HepG2 (cell line): Measurements from ENCODE around the gene METRN. TPM values are rescaled to one million over a fixed set of nuclear protein-coding genes. Genes with fewer than 3 reads are reported as not detected.

Source experiments
- HNRNPK ChIP-seq: fragments of 200-400 bp; formaldehyde crosslinking; IDR thresholded peaks from 2 replicates; pipeline ENCODE4 v1.6.1; 2018; ENCODE audit warnings: low read length, low read depth, moderate library complexity, mild to moderate bottlenecking; ENCODE audit not compliant: poor library complexity, severe bottlenecking
- HNRNPLL ChIP-seq: fragments of 200-400 bp; formaldehyde crosslinking; IDR thresholded peaks from 2 replicates; pipeline ENCODE4 v1.6.1; 2017; ENCODE audit warnings: mild to moderate bottlenecking, low read depth, low read length; ENCODE audit not compliant: poor library complexity, severe bottlenecking
- HOXA3 ChIP-seq: sonication (generic); formaldehyde crosslinking; IDR thresholded peaks from 2 replicates; pipeline ENCODE4 v1.5.0; 2020; ENCODE audit warnings: missing genetic modification reagents
- MYC ChIP-seq: sonication (generic); formaldehyde crosslinking; IDR thresholded peaks from 2 replicates; pipeline ENCODE4 v1.9.0; 2021; ENCODE audit warnings: missing genetic modification reagents, borderline replicate concordance
- NR2F1 ChIP-seq, 2 experiments: fragments of 450-650 bp in 1 of 2; formaldehyde crosslinking in 1 of 2; IDR thresholded peaks; 2 replicates each; pipeline versions ENCODE4 v1.5.0 to v1.6.1; 2016 to 2020; ENCODE audit warnings: mild to moderate bottlenecking in 1 of 2, missing compliant biosample characterization in 1 of 2, missing genetic modification reagents in 1 of 2, moderate library complexity in 1 of 2
- POLR2G ChIP-seq: fragments of 200-400 bp; formaldehyde crosslinking; IDR thresholded peaks from 2 replicates; pipeline ENCODE4 v1.6.1; 2018; ENCODE audit warnings: mild to moderate bottlenecking, low read depth, low read length, moderate library complexity
- REXO4 ChIP-seq: sonication (generic); formaldehyde crosslinking; IDR thresholded peaks from 2 replicates; pipeline ENCODE4 v1.8.0; 2022; ENCODE audit warnings: missing genetic modification reagents, mild to moderate bottlenecking, borderline replicate concordance
- RFX3 ChIP-seq: IDR thresholded peaks from 2 replicates; pipeline ENCODE4 v1.6.1; 2016; ENCODE audit warnings: missing biosample characterization, missing genetic modification reagents
- RFXANK ChIP-seq: IDR thresholded peaks from 2 replicates; pipeline ENCODE4 v1.6.1; 2016
- TOPORS ChIP-seq: sonication (generic); formaldehyde crosslinking; IDR thresholded peaks from 2 replicates; pipeline ENCODE4 v1.8.0; 2023; ENCODE audit warnings: mild to moderate bottlenecking, missing genetic modification reagents
- YEATS4 ChIP-seq: sonication (generic); formaldehyde crosslinking; IDR thresholded peaks from 2 replicates; pipeline ENCODE4 v1.4.0; 2020; ENCODE audit warnings: missing genetic modification reagents, borderline replicate concordance
- ZBTB1 ChIP-seq: sonication (generic); formaldehyde crosslinking; IDR thresholded peaks from 2 replicates; pipeline ENCODE4 v1.4.0; 2020; ENCODE audit warnings: missing genetic modification reagents, borderline replicate concordance
- ZNF180 ChIP-seq: sonication (generic); formaldehyde crosslinking; IDR thresholded peaks from 2 replicates; pipeline ENCODE4 v1.4.0; 2020; ENCODE audit warnings: low read depth, missing genetic modification reagents, borderline replicate concordance
- ZNF546 ChIP-seq: sonication (generic); formaldehyde crosslinking; conservative IDR thresholded peaks from 2 replicates; pipeline ENCODE4 v1.8.1; 2023; ENCODE audit warnings: mild to moderate bottlenecking, missing genetic modification reagents
- ZNF589 ChIP-seq: sonication (generic); formaldehyde crosslinking; conservative IDR thresholded peaks from 2 replicates; pipeline ENCODE4 v1.8.0; 2022; ENCODE audit warnings: mild to moderate bottlenecking, moderate library complexity, missing genetic modification reagents
- ZNF747 ChIP-seq: sonication (generic); formaldehyde crosslinking; IDR thresholded peaks from 2 replicates; pipeline ENCODE4 v1.8.1; 2023; ENCODE audit warnings: missing genetic modification reagents, mild to moderate bottlenecking, borderline replicate concordance
- ZNF841 ChIP-seq: sonication (generic); formaldehyde crosslinking; IDR thresholded peaks from 2 replicates; pipeline ENCODE4 v1.8.1; 2023; ENCODE audit warnings: missing genetic modification reagents, borderline replicate concordance
- polyA plus RNA-seq, 8 experiments: library from polyadenylated mRNA; depleted of rRNA in 3 of 8; stranded (reverse) in 7 of 8; unstranded in 1 of 8; fragments of >200 nt; fragmentation: Illumina TruSeq in 4 of 8; extraction: Trizol in 4 of 8; gene quantifications; 2 replicates each; pipeline versions ENCODE4 v1.2.1 to v1.2.3, GENCODE V29; 2011 to 2016; ENCODE audit warnings: low read depth in 4 of 8, missing spikeins in 1 of 8, mixed read lengths in 1 of 8; ENCODE audit not compliant: insufficient read depth in 1 of 8
- total RNA-seq, 5 experiments: library from RNA; depleted of rRNA; stranded (reverse); fragments of >200 nt; fragmentation: Illumina TruSeq; extraction: Trizol; gene quantifications; 2 replicates each; pipeline ENCODE4 v1.2.3, GENCODE V29; 2016; ENCODE audit warnings: low read depth in 1 of 5
- TF ChIP-seq, protein P1 (sequence below): sonication (generic); formaldehyde crosslinking; IDR thresholded peaks from 2 replicates; pipeline ENCODE4 v1.4.0; 2020; ENCODE audit warnings: missing genetic modification reagents
- TF ChIP-seq, protein P2 (sequence below): sonication (generic); formaldehyde crosslinking; IDR thresholded peaks from 2 replicates; pipeline ENCODE4 v1.5.0; 2020; ENCODE audit warnings: missing genetic modification reagents
- TF ChIP-seq, protein P3 (sequence below): sonication (generic); formaldehyde crosslinking; IDR thresholded peaks from 2 replicates; pipeline ENCODE4 v1.9.0; 2022; ENCODE audit warnings: missing genetic modification reagents, mild to moderate bottlenecking, borderline replicate concordance
- TF ChIP-seq, protein P4 (sequence below): sonication (generic); formaldehyde crosslinking; IDR thresholded peaks from 2 replicates; pipeline ENCODE4 v1.8.0; 2023; ENCODE audit warnings: mild to moderate bottlenecking, missing genetic modification reagents
- TF ChIP-seq, protein P5 (sequence below): sonication (generic); formaldehyde crosslinking; IDR thresholded peaks from 2 replicates; pipeline ENCODE4 v1.4.0; 2020; ENCODE audit warnings: mild to moderate bottlenecking, missing genetic modification reagents

METRN gene
- total and polyA plus RNA-seq, 2 of the 13 experiments (the other 11 are each of a cell fraction or from before 2014, with no cell fraction given) = 25.5 to 46.1 TPM

DNA sequence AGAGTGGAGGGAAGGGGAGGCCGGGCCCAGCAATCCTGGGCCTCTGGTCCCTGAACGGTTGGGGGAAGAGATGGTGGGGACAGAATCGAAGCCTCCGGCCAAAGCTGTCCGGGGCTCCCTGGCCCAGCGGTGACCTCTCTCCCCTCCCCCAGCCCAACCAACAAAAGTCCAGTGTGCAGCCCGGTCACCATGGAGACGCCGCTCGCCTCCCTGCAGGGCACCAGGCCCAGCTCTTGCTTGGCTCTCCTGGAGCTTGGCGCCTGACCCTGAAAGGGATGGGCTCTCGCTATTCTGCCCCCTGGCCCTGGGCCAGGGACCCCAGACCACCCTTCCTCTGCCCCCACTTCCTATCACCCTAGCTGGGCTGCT, 1.3 kb downstream of the METRN start (continued):
- TF ChIP-seq, protein P1, sequence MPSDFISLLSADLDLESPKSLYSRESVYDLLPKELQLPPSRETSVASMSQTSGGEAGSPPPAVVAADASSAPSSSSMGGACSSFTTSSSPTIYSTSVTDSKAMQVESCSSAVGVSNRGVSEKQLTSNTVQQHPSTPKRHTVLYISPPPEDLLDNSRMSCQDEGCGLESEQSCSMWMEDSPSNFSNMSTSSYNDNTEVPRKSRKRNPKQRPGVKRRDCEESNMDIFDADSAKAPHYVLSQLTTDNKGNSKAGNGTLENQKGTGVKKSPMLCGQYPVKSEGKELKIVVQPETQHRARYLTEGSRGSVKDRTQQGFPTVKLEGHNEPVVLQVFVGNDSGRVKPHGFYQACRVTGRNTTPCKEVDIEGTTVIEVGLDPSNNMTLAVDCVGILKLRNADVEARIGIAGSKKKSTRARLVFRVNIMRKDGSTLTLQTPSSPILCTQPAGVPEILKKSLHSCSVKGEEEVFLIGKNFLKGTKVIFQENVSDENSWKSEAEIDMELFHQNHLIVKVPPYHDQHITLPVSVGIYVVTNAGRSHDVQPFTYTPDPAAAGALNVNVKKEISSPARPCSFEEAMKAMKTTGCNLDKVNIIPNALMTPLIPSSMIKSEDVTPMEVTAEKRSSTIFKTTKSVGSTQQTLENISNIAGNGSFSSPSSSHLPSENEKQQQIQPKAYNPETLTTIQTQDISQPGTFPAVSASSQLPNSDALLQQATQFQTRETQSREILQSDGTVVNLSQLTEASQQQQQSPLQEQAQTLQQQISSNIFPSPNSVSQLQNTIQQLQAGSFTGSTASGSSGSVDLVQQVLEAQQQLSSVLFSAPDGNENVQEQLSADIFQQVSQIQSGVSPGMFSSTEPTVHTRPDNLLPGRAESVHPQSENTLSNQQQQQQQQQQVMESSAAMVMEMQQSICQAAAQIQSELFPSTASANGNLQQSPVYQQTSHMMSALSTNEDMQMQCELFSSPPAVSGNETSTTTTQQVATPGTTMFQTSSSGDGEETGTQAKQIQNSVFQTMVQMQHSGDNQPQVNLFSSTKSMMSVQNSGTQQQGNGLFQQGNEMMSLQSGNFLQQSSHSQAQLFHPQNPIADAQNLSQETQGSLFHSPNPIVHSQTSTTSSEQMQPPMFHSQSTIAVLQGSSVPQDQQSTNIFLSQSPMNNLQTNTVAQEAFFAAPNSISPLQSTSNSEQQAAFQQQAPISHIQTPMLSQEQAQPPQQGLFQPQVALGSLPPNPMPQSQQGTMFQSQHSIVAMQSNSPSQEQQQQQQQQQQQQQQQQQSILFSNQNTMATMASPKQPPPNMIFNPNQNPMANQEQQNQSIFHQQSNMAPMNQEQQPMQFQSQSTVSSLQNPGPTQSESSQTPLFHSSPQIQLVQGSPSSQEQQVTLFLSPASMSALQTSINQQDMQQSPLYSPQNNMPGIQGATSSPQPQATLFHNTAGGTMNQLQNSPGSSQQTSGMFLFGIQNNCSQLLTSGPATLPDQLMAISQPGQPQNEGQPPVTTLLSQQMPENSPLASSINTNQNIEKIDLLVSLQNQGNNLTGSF = no peak
- TF ChIP-seq HNRNPK (no peak), RFX3 (CRISPR knock-in tag) (peak; percentile 80), ZNF546 (CRISPR knock-in tag) (no peak), MYC (CRISPR knock-in tag) (no peak), POLR2G (no peak), HNRNPLL (peak; percentile 27), ZNF180 (CRISPR knock-in tag) (no peak), ZBTB1 (CRISPR knock-in tag) (no peak), ZNF747 (CRISPR knock-in tag) (no peak), TOPORS (CRISPR knock-in tag) (no peak), REXO4 (no peak), HOXA3 (no peak), ZNF589 (CRISPR knock-in tag) (no peak), YEATS4 (no peak), ZNF841 (CRISPR knock-in tag) (no peak), RFXANK (CRISPR knock-in tag) (no peak), NR2F1 (CRISPR knock-in tag; IDR thresholded peaks at IDR 0.05) (0 out of 4 replicates have a peak, but pooled peaks have one; percentile 13 to 24)
- TF ChIP-seq, protein P2, sequence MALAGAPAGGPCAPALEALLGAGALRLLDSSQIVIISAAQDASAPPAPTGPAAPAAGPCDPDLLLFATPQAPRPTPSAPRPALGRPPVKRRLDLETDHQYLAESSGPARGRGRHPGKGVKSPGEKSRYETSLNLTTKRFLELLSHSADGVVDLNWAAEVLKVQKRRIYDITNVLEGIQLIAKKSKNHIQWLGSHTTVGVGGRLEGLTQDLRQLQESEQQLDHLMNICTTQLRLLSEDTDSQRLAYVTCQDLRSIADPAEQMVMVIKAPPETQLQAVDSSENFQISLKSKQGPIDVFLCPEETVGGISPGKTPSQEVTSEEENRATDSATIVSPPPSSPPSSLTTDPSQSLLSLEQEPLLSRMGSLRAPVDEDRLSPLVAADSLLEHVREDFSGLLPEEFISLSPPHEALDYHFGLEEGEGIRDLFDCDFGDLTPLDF (CRISPR knock-in tag) = no peak
- TF ChIP-seq, protein P3, sequence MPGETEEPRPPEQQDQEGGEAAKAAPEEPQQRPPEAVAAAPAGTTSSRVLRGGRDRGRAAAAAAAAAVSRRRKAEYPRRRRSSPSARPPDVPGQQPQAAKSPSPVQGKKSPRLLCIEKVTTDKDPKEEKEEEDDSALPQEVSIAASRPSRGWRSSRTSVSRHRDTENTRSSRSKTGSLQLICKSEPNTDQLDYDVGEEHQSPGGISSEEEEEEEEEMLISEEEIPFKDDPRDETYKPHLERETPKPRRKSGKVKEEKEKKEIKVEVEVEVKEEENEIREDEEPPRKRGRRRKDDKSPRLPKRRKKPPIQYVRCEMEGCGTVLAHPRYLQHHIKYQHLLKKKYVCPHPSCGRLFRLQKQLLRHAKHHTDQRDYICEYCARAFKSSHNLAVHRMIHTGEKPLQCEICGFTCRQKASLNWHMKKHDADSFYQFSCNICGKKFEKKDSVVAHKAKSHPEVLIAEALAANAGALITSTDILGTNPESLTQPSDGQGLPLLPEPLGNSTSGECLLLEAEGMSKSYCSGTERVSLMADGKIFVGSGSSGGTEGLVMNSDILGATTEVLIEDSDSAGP (CRISPR knock-in tag) = no peak
- TF ChIP-seq, protein P4, sequence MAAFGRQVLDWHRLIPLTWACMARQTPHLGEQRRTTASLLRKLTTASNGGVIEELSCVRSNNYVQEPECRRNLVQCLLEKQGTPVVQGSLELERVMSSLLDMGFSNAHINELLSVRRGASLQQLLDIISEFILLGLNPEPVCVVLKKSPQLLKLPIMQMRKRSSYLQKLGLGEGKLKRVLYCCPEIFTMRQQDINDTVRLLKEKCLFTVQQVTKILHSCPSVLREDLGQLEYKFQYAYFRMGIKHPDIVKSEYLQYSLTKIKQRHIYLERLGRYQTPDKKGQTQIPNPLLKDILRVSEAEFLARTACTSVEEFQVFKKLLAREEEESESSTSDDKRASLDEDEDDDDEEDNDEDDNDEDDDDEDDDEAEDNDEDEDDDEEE (CRISPR knock-in tag) = no peak
- TF ChIP-seq, protein P5, sequence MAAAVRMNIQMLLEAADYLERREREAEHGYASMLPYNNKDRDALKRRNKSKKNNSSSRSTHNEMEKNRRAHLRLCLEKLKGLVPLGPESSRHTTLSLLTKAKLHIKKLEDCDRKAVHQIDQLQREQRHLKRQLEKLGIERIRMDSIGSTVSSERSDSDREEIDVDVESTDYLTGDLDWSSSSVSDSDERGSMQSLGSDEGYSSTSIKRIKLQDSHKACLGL = no peak
